HEK293 (cell line): ENCODE results near the gene CLMN.

Experiments used
- CTCF ChIA-PET: fragments of 350-600 bp; formaldehyde crosslinking; extraction: SDS; loops from one replicate; lab custom pipeline; 2021; ENCODE audit warnings: antibody characterized with exemption; lab: Yijun Ruan, JAX
- POLR2A ChIA-PET: fragments of 300-600 bp; formaldehyde crosslinking; extraction: SDS; loops from one replicate; lab custom pipeline; 2020; ENCODE audit warnings: antibody characterized with exemption, inconsistent platforms; lab: Yijun Ruan, JAX
- H3K27ac ChIP-seq: fragments of 200-500 bp; sonication (Bioruptor generic); 2 replicates; pipeline ENCODE4 v1.5.1; 2014; ENCODE audit warnings: low read depth, low read length, control low read depth, inconsistent platforms; ENCODE audit errors: extremely low read depth
- H3K36me3 ChIP-seq, 2 experiments: fragments of 200-500 bp in 1 of 2; sonication (Bioruptor generic) in 1 of 2; 1 replicate in 1 of 2; 2 replicates in 1 of 2; pipeline ENCODE4 v1.5.1; 2014 to 2017; ENCODE audit warnings: inconsistent platforms in 2 of 2, low read length in 2 of 2; ENCODE audit not compliant: control insufficient read depth in 2 of 2, insufficient read depth in 1 of 2
- H3K4me1 ChIP-seq: fragments of 200-500 bp; sonication (Bioruptor generic); 2 replicates; pipeline ENCODE4 v1.5.1; 2014; ENCODE audit warnings: mild to moderate bottlenecking, low read length, inconsistent platforms; ENCODE audit not compliant: control insufficient read depth, insufficient read depth
- H3K4me3 ChIP-seq: 2 replicates; pipeline ENCODE4 v1.5.1; 2011; ENCODE audit warnings: low read depth, mild to moderate bottlenecking, control low read depth, low read length, moderate library complexity
- H3K9me3 ChIP-seq: fragments of 200-500 bp; sonication (Bioruptor generic); 2 replicates; pipeline ENCODE4 v1.5.1; 2014; ENCODE audit warnings: low read depth, low read length, inconsistent platforms; ENCODE audit not compliant: control insufficient read depth, insufficient read depth
- EGR2 ChIP-seq: fragments of 450-650 bp; formaldehyde crosslinking; IDR thresholded peaks from 2 replicates; pipeline ENCODE4 v1.5.1; 2016; ENCODE audit warnings: low read depth, missing biosample characterization, missing genetic modification characterization
- GLIS1 ChIP-seq: fragments of 450-650 bp; formaldehyde crosslinking; IDR thresholded peaks from 2 replicates; pipeline ENCODE4 v1.5.1; 2016; ENCODE audit warnings: missing biosample characterization, missing genetic modification characterization
- IKZF3 ChIP-seq: fragments of 450-650 bp; IDR thresholded peaks from 2 replicates; pipeline ENCODE4 v1.5.0; 2018; ENCODE audit warnings: missing biosample characterization, mild to moderate bottlenecking, missing genetic modification characterization, moderate library complexity
- KLF1 ChIP-seq: fragments of 450-650 bp; formaldehyde crosslinking; IDR thresholded peaks from 2 replicates; pipeline ENCODE4 v1.5.1; 2016; ENCODE audit warnings: missing biosample characterization, missing genetic modification characterization
- KLF10 ChIP-seq: fragments of 450-650 bp; IDR thresholded peaks from 2 replicates; pipeline ENCODE4 v1.5.1; 2018; ENCODE audit warnings: missing biosample characterization, mild to moderate bottlenecking, missing genetic modification characterization
- KLF16 ChIP-seq: fragments of 450-650 bp; formaldehyde crosslinking; IDR thresholded peaks from 2 replicates; pipeline ENCODE4 v1.5.1; 2017; ENCODE audit warnings: missing biosample characterization, missing genetic modification characterization
- KLF9 ChIP-seq: fragments of 450-650 bp; formaldehyde crosslinking; IDR thresholded peaks from 2 replicates; pipeline ENCODE4 v1.5.1; 2016; ENCODE audit warnings: missing biosample characterization, missing genetic modification characterization, low read depth
- PRDM1 ChIP-seq: fragments of 450-650 bp; formaldehyde crosslinking; IDR thresholded peaks from 2 replicates; pipeline ENCODE4; 2016; ENCODE audit warnings: missing biosample characterization, missing genetic modification characterization
- SCRT2 ChIP-seq: fragments of 450-650 bp; formaldehyde crosslinking; IDR thresholded peaks from 2 replicates; pipeline ENCODE4 v1.5.1; 2016; ENCODE audit warnings: missing biosample characterization, missing genetic modification characterization
- SP3 ChIP-seq: fragments of 450-650 bp; formaldehyde crosslinking; IDR thresholded peaks from 2 replicates; pipeline ENCODE4 v1.5.1; 2016; ENCODE audit warnings: missing biosample characterization, missing genetic modification characterization
- ZFHX2 ChIP-seq: fragments of 450-650 bp; formaldehyde crosslinking; conservative IDR thresholded peaks from 2 replicates; pipeline ENCODE4 v1.5.1; 2016; ENCODE audit warnings: missing biosample characterization, missing genetic modification characterization
- ZIC2 ChIP-seq: fragments of 450-650 bp; formaldehyde crosslinking; IDR thresholded peaks from 2 replicates; pipeline ENCODE4 v1.5.1; 2016; ENCODE audit warnings: missing biosample characterization, missing genetic modification characterization
- ZNF140 ChIP-seq: fragments of 450-650 bp; formaldehyde crosslinking; IDR thresholded peaks from 2 replicates; pipeline ENCODE4 v1.5.1; 2016; ENCODE audit warnings: missing biosample characterization, missing genetic modification characterization
- ZNF37A ChIP-seq: fragments of 450-650 bp; IDR thresholded peaks from 2 replicates; pipeline ENCODE4 v1.5.1; 2018; ENCODE audit warnings: missing biosample characterization, missing genetic modification characterization
- ZNF426 ChIP-seq: fragments of 450-650 bp; formaldehyde crosslinking; IDR thresholded peaks from 2 replicates; pipeline ENCODE4 v1.5.1; 2017; ENCODE audit warnings: missing biosample characterization, missing genetic modification characterization, mild to moderate bottlenecking, inconsistent platforms, moderate library complexity
- TF ChIP-seq, protein P1 (sequence below): fragments of 450-650 bp; formaldehyde crosslinking; IDR thresholded peaks from 2 replicates; pipeline ENCODE4 v1.5.1; 2017; ENCODE audit warnings: missing biosample characterization, missing genetic modification characterization
- TF ChIP-seq, protein P2 (sequence below): fragments of 450-650 bp; formaldehyde crosslinking; IDR thresholded peaks from 2 replicates; pipeline ENCODE4 v1.5.1; 2016; ENCODE audit warnings: missing biosample characterization, missing genetic modification characterization
- TF ChIP-seq, protein P3 (sequence below): fragments of 450-650 bp; formaldehyde crosslinking; conservative IDR thresholded peaks from 2 replicates; pipeline ENCODE4 v1.5.1; 2016; ENCODE audit warnings: low read depth, missing biosample characterization, missing genetic modification characterization
- TF ChIP-seq, protein P4 (sequence below): fragments of 450-650 bp; IDR thresholded peaks from 2 replicates; pipeline ENCODE4 v1.5.1; 2018; ENCODE audit warnings: missing biosample characterization, mild to moderate bottlenecking, missing genetic modification characterization

Gene CLMN

DNA sequence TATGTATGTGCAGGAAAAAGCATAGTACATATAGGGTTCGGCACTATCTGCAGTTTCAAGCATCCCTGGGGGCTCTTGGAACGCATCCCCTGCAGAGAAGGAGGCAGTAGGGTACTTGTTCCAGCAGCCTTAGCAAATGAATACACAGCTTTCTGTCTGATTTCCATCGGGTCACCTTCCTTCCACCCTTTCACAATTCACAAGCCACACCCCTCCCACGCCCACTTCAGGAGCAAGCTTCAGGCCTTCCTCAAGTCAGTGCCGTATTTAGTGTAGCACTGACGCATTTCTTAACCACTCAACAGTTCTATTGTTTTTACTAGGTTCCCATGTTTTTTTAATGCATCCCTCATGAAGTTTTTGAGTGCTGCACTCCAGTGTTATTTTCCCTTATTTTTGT is 64.2 kb downstream of the CLMN start:
- CTCF ChIA-PET, result no interaction called here
- H3K27ac ChIP-seq, result no peak overlapping the region
- POLR2A ChIA-PET, result no interaction called here
- H3K9me3 ChIP-seq, result no peaks in the 10 kb centered on the region
- H3K4me1 ChIP-seq, result peaks cover 9% of the 10 kb centered on the region; the same call in 1 of the 2 replicates
- TF ChIP-seq, protein P1, sequence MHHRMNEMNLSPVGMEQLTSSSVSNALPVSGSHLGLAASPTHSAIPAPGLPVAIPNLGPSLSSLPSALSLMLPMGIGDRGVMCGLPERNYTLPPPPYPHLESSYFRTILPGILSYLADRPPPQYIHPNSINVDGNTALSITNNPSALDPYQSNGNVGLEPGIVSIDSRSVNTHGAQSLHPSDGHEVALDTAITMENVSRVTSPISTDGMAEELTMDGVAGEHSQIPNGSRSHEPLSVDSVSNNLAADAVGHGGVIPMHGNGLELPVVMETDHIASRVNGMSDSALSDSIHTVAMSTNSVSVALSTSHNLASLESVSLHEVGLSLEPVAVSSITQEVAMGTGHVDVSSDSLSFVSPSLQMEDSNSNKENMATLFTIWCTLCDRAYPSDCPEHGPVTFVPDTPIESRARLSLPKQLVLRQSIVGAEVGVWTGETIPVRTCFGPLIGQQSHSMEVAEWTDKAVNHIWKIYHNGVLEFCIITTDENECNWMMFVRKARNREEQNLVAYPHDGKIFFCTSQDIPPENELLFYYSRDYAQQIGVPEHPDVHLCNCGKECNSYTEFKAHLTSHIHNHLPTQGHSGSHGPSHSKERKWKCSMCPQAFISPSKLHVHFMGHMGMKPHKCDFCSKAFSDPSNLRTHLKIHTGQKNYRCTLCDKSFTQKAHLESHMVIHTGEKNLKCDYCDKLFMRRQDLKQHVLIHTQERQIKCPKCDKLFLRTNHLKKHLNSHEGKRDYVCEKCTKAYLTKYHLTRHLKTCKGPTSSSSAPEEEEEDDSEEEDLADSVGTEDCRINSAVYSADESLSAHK, result peak; percentile 87
- TF ChIP-seq EGR2 (tag by site-specific recombination) (peak; percentile 51; the same call in 1 of the 2 replicates), ZIC2 (tag by site-specific recombination) (peak; percentile 54), SP3 (tag by site-specific recombination) (peak; percentile 61), ZNF140 (no peak), KLF1 (peak; percentile 86), ZNF37A (tag by site-specific recombination) (no peak), KLF10 (tag by site-specific recombination) (peak; percentile 97), SCRT2 (tag by site-specific recombination) (peak; percentile 31; the same call in 1 of the 2 replicates), ZNF426 (tag by site-specific recombination) (no peak), ZFHX2 (tag by site-specific recombination) (peak; percentile 63), GLIS1 (peak; percentile 83), PRDM1 (peak; percentile 48; the same call in 1 of the 2 replicates), IKZF3 (no peak), KLF9 (peak; percentile 98), KLF16 (tag by site-specific recombination) (peak; percentile 22; the same call in 1 of the 2 replicates)
- TF ChIP-seq, protein P2, sequence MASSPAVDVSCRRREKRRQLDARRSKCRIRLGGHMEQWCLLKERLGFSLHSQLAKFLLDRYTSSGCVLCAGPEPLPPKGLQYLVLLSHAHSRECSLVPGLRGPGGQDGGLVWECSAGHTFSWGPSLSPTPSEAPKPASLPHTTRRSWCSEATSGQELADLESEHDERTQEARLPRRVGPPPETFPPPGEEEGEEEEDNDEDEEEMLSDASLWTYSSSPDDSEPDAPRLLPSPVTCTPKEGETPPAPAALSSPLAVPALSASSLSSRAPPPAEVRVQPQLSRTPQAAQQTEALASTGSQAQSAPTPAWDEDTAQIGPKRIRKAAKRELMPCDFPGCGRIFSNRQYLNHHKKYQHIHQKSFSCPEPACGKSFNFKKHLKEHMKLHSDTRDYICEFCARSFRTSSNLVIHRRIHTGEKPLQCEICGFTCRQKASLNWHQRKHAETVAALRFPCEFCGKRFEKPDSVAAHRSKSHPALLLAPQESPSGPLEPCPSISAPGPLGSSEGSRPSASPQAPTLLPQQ (tag by site-specific recombination), result peak; percentile 28; the same call in 1 of the 2 replicates
- TF ChIP-seq, protein P3, sequence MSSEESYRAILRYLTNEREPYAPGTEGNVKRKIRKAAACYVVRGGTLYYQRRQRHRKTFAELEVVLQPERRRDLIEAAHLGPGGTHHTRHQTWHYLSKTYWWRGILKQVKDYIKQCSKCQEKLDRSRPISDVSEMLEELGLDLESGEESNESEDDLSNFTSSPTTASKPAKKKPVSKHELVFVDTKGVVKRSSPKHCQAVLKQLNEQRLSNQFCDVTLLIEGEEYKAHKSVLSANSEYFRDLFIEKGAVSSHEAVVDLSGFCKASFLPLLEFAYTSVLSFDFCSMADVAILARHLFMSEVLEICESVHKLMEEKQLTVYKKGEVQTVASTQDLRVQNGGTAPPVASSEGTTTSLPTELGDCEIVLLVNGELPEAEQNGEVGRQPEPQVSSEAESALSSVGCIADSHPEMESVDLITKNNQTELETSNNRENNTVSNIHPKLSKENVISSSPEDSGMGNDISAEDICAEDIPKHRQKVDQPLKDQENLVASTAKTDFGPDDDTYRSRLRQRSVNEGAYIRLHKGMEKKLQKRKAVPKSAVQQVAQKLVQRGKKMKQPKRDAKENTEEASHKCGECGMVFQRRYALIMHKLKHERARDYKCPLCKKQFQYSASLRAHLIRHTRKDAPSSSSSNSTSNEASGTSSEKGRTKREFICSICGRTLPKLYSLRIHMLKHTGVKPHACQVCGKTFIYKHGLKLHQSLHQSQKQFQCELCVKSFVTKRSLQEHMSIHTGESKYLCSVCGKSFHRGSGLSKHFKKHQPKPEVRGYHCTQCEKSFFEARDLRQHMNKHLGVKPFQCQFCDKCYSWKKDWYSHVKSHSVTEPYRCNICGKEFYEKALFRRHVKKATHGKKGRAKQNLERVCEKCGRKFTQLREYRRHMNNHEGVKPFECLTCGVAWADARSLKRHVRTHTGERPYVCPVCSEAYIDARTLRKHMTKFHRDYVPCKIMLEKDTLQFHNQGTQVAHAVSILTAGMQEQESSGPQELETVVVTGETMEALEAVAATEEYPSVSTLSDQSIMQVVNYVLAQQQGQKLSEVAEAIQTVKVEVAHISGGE (tag by site-specific recombination), result peak; percentile 45; the same call in 1 of the 2 replicates
- TF ChIP-seq, protein P4, sequence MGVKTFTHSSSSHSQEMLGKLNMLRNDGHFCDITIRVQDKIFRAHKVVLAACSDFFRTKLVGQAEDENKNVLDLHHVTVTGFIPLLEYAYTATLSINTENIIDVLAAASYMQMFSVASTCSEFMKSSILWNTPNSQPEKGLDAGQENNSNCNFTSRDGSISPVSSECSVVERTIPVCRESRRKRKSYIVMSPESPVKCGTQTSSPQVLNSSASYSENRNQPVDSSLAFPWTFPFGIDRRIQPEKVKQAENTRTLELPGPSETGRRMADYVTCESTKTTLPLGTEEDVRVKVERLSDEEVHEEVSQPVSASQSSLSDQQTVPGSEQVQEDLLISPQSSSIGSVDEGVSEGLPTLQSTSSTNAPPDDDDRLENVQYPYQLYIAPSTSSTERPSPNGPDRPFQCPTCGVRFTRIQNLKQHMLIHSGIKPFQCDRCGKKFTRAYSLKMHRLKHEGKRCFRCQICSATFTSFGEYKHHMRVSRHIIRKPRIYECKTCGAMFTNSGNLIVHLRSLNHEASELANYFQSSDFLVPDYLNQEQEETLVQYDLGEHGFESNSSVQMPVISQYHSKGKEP, result 0 out of 2 replicates have a peak, but pooled peaks have one; percentile 22
- TF ChIP-seq, all 188 proteins: peak for 15
- Histone ChIP-seq H3K4me3 (no peak overlapping the region), H3K36me3 (no peaks in the 10 kb centered on the region; a peak in 1 of 3 replicates)
